ENCODE measurements around the gene STAG1.

DNA sequence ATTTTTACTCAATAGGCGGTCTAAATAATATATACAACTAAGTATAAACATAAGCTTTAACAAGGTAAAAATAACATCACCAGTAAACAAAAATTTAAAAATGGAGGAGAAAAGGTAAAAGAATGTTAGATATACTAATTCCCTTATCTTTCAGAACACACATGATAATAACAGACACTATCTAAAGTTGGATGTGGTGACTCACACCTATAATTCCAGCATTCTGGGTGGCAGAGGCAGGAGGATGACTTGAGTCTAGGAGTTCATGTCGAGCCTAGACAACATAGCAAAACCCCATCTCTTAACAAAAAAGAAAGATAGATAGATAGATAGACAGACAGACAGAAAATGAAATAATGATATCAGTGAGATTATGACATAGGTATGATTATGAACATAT, 85.1 kb downstream of the STAG1 start:
- TF ChIP-seq GTF2F1 (IDR thresholded peaks at IDR 0.05; ENCODE audit: low read depth, low read length) (no peak), ZNF384 (IDR thresholded peaks at IDR 0.05; ENCODE audit: low read depth, low read length) (no peak), TOE1 (IDR thresholded peaks at IDR 0.05; ENCODE audit: borderline replicate concordance) (no peak), TOE1 (CRISPR knock-in tag; IDR thresholded peaks at IDR 0.05; ENCODE audit: borderline replicate concordance, low read depth) (no peak), ZC3H11A (IDR thresholded peaks at IDR 0.05; ENCODE audit: low read depth, low read length) (no peak)
- TF ChIP-seq, protein P1, sequence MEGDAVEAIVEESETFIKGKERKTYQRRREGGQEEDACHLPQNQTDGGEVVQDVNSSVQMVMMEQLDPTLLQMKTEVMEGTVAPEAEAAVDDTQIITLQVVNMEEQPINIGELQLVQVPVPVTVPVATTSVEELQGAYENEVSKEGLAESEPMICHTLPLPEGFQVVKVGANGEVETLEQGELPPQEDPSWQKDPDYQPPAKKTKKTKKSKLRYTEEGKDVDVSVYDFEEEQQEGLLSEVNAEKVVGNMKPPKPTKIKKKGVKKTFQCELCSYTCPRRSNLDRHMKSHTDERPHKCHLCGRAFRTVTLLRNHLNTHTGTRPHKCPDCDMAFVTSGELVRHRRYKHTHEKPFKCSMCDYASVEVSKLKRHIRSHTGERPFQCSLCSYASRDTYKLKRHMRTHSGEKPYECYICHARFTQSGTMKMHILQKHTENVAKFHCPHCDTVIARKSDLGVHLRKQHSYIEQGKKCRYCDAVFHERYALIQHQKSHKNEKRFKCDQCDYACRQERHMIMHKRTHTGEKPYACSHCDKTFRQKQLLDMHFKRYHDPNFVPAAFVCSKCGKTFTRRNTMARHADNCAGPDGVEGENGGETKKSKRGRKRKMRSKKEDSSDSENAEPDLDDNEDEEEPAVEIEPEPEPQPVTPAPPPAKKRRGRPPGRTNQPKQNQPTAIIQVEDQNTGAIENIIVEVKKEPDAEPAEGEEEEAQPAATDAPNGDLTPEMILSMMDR (IDR thresholded peaks at IDR 0.05 in 2 of 3, conservative IDR thresholded peaks at IDR 0.05 in 1 of 3; ENCODE audit: insufficient read depth in 2 of 3, low read depth in 1 of 3, low read length in 3 of 3), result no peak

Data from K562 (cell line).